Epithelial cell of proximal tubule (primary cell): ENCODE results near the gene ACSS2. TPM values are rescaled to one million over a fixed set of nuclear protein-coding genes. Genes with fewer than 3 reads are reported as not detected.

Experiments used
- DNase-seq: peaks from one replicate; pipeline ENCODE4 v3.0.0-alpha.2; 2011; ENCODE audit warnings: low read depth
- H3K4me3 ChIP-seq: 2 replicates; pipeline ENCODE4 v1.5.1; 2011; ENCODE audit warnings: low read depth, mild to moderate bottlenecking, low read length
- CTCF ChIP-seq: conservative IDR thresholded peaks from 2 replicates; pipeline ENCODE4 v1.5.1; 2012; ENCODE audit warnings: low read depth, mild to moderate bottlenecking, low read length
- total RNA-seq: library from RNA; depleted of rRNA; stranded (reverse); fragments of >200 nt; gene quantifications from 2 replicates; pipeline ENCODE4 v1.2.3, GENCODE V29; 2015

ACSS2 gene
- total RNA-seq, 1 donor from 2014 or later = 24.3 TPM

GRCh38 chr20:34964486-34964885 is 88.1 kb downstream of the ACSS2 start:
- no peak overlapping the region for H3K4me3 ChIP-seq
- TF ChIP-seq CTCF = no peak
- no peak for DNase-seq

- DNase-seq = no peak
- H3K4me3 ChIP-seq = no peak overlapping the region
- no peak for TF ChIP-seq CTCF
Observed at GRCh38 chr20:34965051-34965450, 88.6 kb downstream of the ACSS2 start.

GRCh38 chr20:34967421-34967820 is 91.0 kb downstream of the ACSS2 start:
- no peak for TF ChIP-seq CTCF
- DNase-seq = no peak
- no peak overlapping the region for H3K4me3 ChIP-seq

GRCh38 chr20:34968042-34968775 is 91.8 kb downstream of the ACSS2 start:
- no peak overlapping the region for H3K4me3 ChIP-seq
- no peak for DNase-seq
- no peak for TF ChIP-seq CTCF

GRCh38 chr20:34970193-34970840 is 93.9 kb downstream of the ACSS2 start:
- DNase-seq = no peak
- no peak for TF ChIP-seq CTCF
- H3K4me3 ChIP-seq = no peak overlapping the region

GRCh38 chr20:34970846-34971560 is 94.6 kb downstream of the ACSS2 start:
- no peak for DNase-seq
- no peak for TF ChIP-seq CTCF
- H3K4me3 ChIP-seq = no peak overlapping the region
